Endothelial cell of umbilical vein (primary cell): ENCODE data around the gene AFAP1L2. TPM values are rescaled to one million over a fixed set of nuclear protein-coding genes. Genes with fewer than 3 reads are reported as not detected.

Source experiments
- BruUV-seq: library from RNA; stranded (reverse); fragments of 400-500 nt; replicated peaks from 2 replicates; lab custom pipeline; 2021; lab: Mats Ljungman, UMichigan
- CTCF ChIA-PET: fragments of 300-600, 350-600 bp; sonication (Branson Sonifier 250); formaldehyde crosslinking; loops from one replicate; lab custom pipeline; 2021; ENCODE audit warnings: antibody characterized with exemption, inconsistent platforms; lab: Charles Lee
- POLR2A ChIA-PET: fragments of 300-600, 350-600 bp; sonication (Branson Sonifier 250); formaldehyde crosslinking; loops from one replicate; lab custom pipeline; 2021; ENCODE audit warnings: antibody characterized with exemption, inconsistent platforms; lab: Charles Lee
- DNase-seq: peaks from one replicate; pipeline ENCODE4 v3.0.0-alpha.2; 2011; ENCODE audit warnings: low read depth, low spot score
- FAIRE-seq: peaks from 2 replicates; lab custom pipeline; 2011; peaks lifted over from hg19 to GRCh38; lab: Jason Lieb, UNC
- H2AFZ ChIP-seq: 2 replicates; pipeline ENCODE4 v1.6.0; 2012; ENCODE audit warnings: low read depth, low read length, control low read depth, inconsistent platforms
- H3K27ac ChIP-seq: 2 replicates; pipeline ENCODE4 v1.5.1; 2011; ENCODE audit warnings: low read depth, mild to moderate bottlenecking, control low read depth, low read length, moderate library complexity; ENCODE audit not compliant: insufficient read depth
- H3K27me3 ChIP-seq, 2 experiments: 2 replicates each; pipeline versions ENCODE4 v1.6.0 to v1.6.1; 2011; ENCODE audit warnings: low read length in 2 of 2, mixed read lengths in 1 of 2; ENCODE audit not compliant: control insufficient read depth in 2 of 2, insufficient read depth in 2 of 2
- H3K36me3 ChIP-seq, 2 experiments: 2 replicates in 1 of 2; 3 replicates in 1 of 2; pipeline ENCODE4 v1.5.1; 2011; ENCODE audit warnings: low read length in 2 of 2, mild to moderate bottlenecking in 1 of 2, moderate library complexity in 1 of 2; ENCODE audit not compliant: control insufficient read depth in 2 of 2, insufficient read depth in 2 of 2; ENCODE audit errors: extremely low read depth in 1 of 2
- H3K4me1 ChIP-seq: 3 replicates; pipeline ENCODE4 v1.5.1; 2011; ENCODE audit warnings: mild to moderate bottlenecking, low read length; ENCODE audit not compliant: control insufficient read depth, insufficient read depth; ENCODE audit errors: extremely low read depth
- H3K4me2 ChIP-seq: 2 replicates; pipeline ENCODE4 v1.6.1; 2011; ENCODE audit warnings: low read length, control low read depth, mixed read lengths; ENCODE audit not compliant: insufficient read depth
- H3K4me3 ChIP-seq, 3 experiments: fragments of 200-600 bp in 1 of 3; sonication (generic), shearing (Covaris generic) in 1 of 3; replicated peaks in 1 of 3; 2 replicates each; pipeline ENCODE4 v1.5.1; 2011 to 2016; ENCODE audit warnings: control low read depth in 3 of 3, low read length in 3 of 3, mild to moderate bottlenecking in 2 of 3, inconsistent platforms in 1 of 3, low read depth in 1 of 3, moderate library complexity in 1 of 3; ENCODE audit not compliant: insufficient read depth in 1 of 3
- H3K79me2 ChIP-seq: 2 replicates; pipeline ENCODE4 v1.6.0; 2012; ENCODE audit warnings: low read length, inconsistent platforms; ENCODE audit not compliant: control insufficient read depth, insufficient read depth
- H3K9ac ChIP-seq: replicated peaks from 2 replicates; pipeline ENCODE3; 2011; ENCODE audit warnings: low read length, control low read depth; ENCODE audit not compliant: insufficient read depth; ENCODE audit errors: extremely low read depth
- H3K9me1 ChIP-seq: replicated peaks from 3 replicates; pipeline ENCODE4 v1.6.0; 2011; ENCODE audit warnings: mild to moderate bottlenecking, low read length; ENCODE audit not compliant: control insufficient read depth, insufficient read depth; ENCODE audit errors: extremely low read depth
- H3K9me3 ChIP-seq: replicated peaks from 2 replicates; pipeline ENCODE4 v1.5.1; 2012; ENCODE audit warnings: low read length, inconsistent platforms; ENCODE audit not compliant: control insufficient read depth, insufficient read depth
- H4K20me1 ChIP-seq: replicated peaks from 2 replicates; pipeline ENCODE3; 2011; ENCODE audit warnings: mild to moderate bottlenecking, low read length; ENCODE audit not compliant: control insufficient read depth, insufficient read depth; ENCODE audit errors: extremely low read depth
- EZH2 ChIP-seq: IDR thresholded peaks from 2 replicates; pipeline ENCODE4 v1.6.1; 2012; ENCODE audit warnings: borderline replicate concordance, low read depth, mild to moderate bottlenecking, moderate library complexity, low read length, inconsistent platforms; ENCODE audit not compliant: severe bottlenecking
- FOS ChIP-seq: IDR thresholded peaks from 2 replicates; pipeline ENCODE4 v1.6.1; 2011; ENCODE audit warnings: mild to moderate bottlenecking, low read length, moderate library complexity, borderline replicate concordance; ENCODE audit not compliant: insufficient read depth
- GATA2 ChIP-seq: IDR thresholded peaks from 2 replicates; pipeline ENCODE4 v1.7.0; 2011; ENCODE audit warnings: low read depth, mild to moderate bottlenecking, moderate library complexity, mixed read lengths, low read length; ENCODE audit not compliant: insufficient read length, insufficient read depth
- JUN ChIP-seq: IDR thresholded peaks from 2 replicates; pipeline ENCODE4 v1.6.1; 2011; ENCODE audit warnings: borderline replicate concordance, low read depth; ENCODE audit not compliant: insufficient read length, insufficient read depth
- MYC ChIP-seq: IDR thresholded peaks from one replicate; pipeline ENCODE4 v1.6.1; 2011; ENCODE audit warnings: mild to moderate bottlenecking, low read depth, low read length
- POLR2A ChIP-seq: IDR thresholded peaks from 2 replicates; pipeline ENCODE4 v1.6.1; 2012; ENCODE audit warnings: low read depth, mild to moderate bottlenecking, control low read depth, low read length
- POLR2AphosphoS5 ChIP-seq: IDR thresholded peaks from 2 replicates; pipeline ENCODE4 v1.6.1; 2012; ENCODE audit warnings: low read depth, mild to moderate bottlenecking, control low read depth, low read length, moderate library complexity; ENCODE audit not compliant: insufficient read depth
- dilution Hi-C: fragments of 300-500 bp; cut with MboI; formaldehyde crosslinking; loops from one replicate; pipeline ENCODE4 v1.15.0; 2019; ENCODE audit warnings: low sequenced_read_pairs; ENCODE audit not compliant: extremely low pct_ligation_motif_present
- intact Hi-C: fragments of 100-400 bp; cut with micrococcal nuclease; formaldehyde crosslinking; loops from one replicate; pipeline ENCODE4 v1.10.0; 2022
- polyA plus RNA-seq, 4 experiments: library from polyadenylated mRNA; depleted of rRNA in 3 of 4; stranded (reverse) in 3 of 4; unstranded in 1 of 4; fragments of >200 nt; gene quantifications; 2 replicates each; pipeline versions ENCODE4 v1.2.1 to v1.2.3, GENCODE V29; 2011 to 2012; ENCODE audit warnings: missing spikeins in 1 of 4
- total RNA-seq: library from RNA; stranded (reverse); gene quantifications from 2 replicates; pipeline ENCODE4 v1.2.3, GENCODE V29; 2021
- TF ChIP-seq, protein P1 (sequence below): IDR thresholded peaks from 2 replicates; pipeline ENCODE4 v1.6.1; 2011; ENCODE audit not compliant: insufficient read depth, insufficient read length
- TF ChIP-seq, protein P2 (sequence below), 2 donors: IDR thresholded peaks; 1 replicate in 1 of 2; 2 replicates in 1 of 2; pipeline ENCODE4 v1.5.1; 2011; ENCODE audit warnings: low read length in 2 of 2, mild to moderate bottlenecking in 2 of 2, moderate library complexity in 2 of 2, control low read depth in 1 of 2, inconsistent platforms in 1 of 2, low read depth in 1 of 2; ENCODE audit not compliant: insufficient read depth in 1 of 2; ENCODE audit errors: extremely low read depth in 1 of 2

AFAP1L2 gene
- total and polyA plus RNA-seq, 2 donors (not counting 3 experiments of a cell fraction or from before 2014, with no cell fraction given) = 0.90 to 4.1 TPM

DNA sequence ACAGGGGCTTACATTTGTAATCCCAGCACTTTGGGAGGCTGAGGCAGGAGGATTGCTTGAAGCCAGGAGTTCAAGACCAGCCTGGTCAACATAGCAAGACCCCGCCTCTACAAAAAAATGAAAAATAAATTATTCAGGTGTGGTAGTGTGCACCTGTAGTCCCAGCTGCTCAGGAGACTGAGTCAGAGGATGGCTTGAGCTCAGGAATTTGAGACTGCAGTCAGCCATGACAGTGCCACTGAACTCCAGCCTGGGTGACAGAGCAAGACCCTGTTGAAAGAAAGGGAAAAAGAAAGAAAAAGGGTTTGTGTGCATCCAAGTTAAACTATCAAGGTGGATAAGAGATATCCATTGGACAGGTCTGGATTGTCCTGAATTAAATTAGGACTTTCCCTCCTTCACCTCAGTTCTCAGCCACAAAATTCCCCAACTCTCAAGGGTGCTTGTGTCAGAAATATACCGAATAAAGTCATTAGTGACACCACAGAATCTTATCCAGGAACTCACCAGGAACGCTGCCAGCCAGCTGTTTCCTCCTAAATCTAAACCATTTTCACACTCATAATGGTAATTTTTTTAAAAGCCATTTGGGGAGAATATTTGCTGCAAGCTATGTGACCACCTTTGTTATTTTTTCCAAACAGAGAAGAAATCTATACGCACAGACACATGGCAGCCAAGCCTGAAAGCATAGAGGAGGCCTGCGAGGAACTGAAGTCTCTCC lies 12.0 kb downstream of the AFAP1L2 start:
- no TSS peak for BruUV-seq
- ChIA-PET CTCF (interaction anchor here (0.9 to 1.7 kb wide), 3 partner anchors 11 to 88 kb away, joined by 3 to 5 read pairs (median 4); no protein-coding TSS in a partner anchor), POLR2A (no interaction called here)
- Histone ChIP-seq H3K4me2 (no peak overlapping the region), H3K79me2 (no peaks in the 10 kb centered on the region), H3K27ac (no peak overlapping the region), H3K4me1 (peaks cover 35% of the 10 kb centered on the region), H4K20me1 (no peaks in the 10 kb centered on the region), H3K9ac (no peak overlapping the region), H3K9me1 (no peaks in the 10 kb centered on the region), H3K4me3 (no peak overlapping the region), H3K9me3 (no peaks in the 10 kb centered on the region), H2AFZ (no peak overlapping the region), H3K27me3 (peaks cover 32 to 36% of the 10 kb centered on the region in 2 experiments), H3K36me3 (no peaks in the 10 kb centered on the region)
- FAIRE-seq (peak; percentile 81), DNase-seq (peak; percentile 89)
- intact Hi-C loops = loop anchor here (1.0 to 2.0 kb wide), 4 partner anchors 11 to 34 kb away; no protein-coding TSS in a partner anchor
- no peak for TF ChIP-seq JUN
- no peak for TF ChIP-seq GATA2
- TF ChIP-seq, protein P1, sequence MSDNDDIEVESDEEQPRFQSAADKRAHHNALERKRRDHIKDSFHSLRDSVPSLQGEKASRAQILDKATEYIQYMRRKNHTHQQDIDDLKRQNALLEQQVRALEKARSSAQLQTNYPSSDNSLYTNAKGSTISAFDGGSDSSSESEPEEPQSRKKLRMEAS = no peak
- TF ChIP-seq MYC = no peak
- TF ChIP-seq POLR2AphosphoS5 = no peak
- TF ChIP-seq, protein P2, sequence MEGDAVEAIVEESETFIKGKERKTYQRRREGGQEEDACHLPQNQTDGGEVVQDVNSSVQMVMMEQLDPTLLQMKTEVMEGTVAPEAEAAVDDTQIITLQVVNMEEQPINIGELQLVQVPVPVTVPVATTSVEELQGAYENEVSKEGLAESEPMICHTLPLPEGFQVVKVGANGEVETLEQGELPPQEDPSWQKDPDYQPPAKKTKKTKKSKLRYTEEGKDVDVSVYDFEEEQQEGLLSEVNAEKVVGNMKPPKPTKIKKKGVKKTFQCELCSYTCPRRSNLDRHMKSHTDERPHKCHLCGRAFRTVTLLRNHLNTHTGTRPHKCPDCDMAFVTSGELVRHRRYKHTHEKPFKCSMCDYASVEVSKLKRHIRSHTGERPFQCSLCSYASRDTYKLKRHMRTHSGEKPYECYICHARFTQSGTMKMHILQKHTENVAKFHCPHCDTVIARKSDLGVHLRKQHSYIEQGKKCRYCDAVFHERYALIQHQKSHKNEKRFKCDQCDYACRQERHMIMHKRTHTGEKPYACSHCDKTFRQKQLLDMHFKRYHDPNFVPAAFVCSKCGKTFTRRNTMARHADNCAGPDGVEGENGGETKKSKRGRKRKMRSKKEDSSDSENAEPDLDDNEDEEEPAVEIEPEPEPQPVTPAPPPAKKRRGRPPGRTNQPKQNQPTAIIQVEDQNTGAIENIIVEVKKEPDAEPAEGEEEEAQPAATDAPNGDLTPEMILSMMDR (IDR thresholded peaks at IDR 0.05; ENCODE audit: extremely low read depth in 1 of 2, insufficient read depth in 1 of 2, low read depth in 1 of 2, low read length in 2 of 2) = no peak
- no peak for TF ChIP-seq EZH2
- TF ChIP-seq POLR2A = no peak
- no peak for TF ChIP-seq FOS
- dilution Hi-C loops = no loop called here
